HG02884 (cell line): ENCODE data around the gene SLC35E1.
"Not testable (repeated sequence)": the region's sequence is repeated elsewhere in the genome, so short reads cannot be mapped to it uniquely, and the experiment has no call there.

ENCODE experiments used
- ATAC-seq: cut with Tn5 transposase; IDR thresholded peaks from one replicate; pipeline ENCODE4 v1.9.1; 2021; ENCODE audit warnings: mild to moderate bottlenecking, moderate library complexity; ENCODE audit not compliant: unreplicated experiment

SLC35E1 gene

GRCh38 chr19:16506161-16506560 is 66.1 kb downstream of the SLC35E1 start:
- not testable (repeated sequence) for ATAC-seq

DNA sequence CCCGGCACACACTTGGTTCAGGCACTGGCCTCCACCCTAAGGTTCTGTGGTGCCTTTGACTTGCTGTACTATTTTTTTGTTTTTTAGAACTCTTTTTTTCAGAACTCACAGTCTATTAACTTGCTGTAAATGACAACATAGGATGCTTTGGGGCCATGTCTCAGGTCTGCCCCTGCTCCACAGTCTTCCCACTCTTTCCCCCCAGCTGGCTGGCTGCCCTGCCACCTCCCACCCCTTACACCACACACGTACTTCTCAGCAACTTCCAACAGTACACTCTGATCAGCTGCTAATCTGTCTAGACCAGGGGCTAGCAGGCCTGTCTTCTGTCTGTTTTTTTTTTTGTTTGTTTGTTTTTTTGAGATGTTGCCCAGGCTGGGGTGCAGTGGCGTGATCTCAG is 67.9 kb downstream of the SLC35E1 start:
- no peak for ATAC-seq
